CD4-positive, alpha-beta T cell treated with Interleukin-6 at 100 ng/mL for 8 hours (primary cell): ENCODE results near the gene RELA.
"Not testable (repeated sequence)": the region's sequence is repeated elsewhere in the genome, so short reads cannot be mapped to it uniquely, and the experiment has no call there.

ENCODE experiments used
- DNase-seq: peaks from one replicate; pipeline ENCODE4 v3.0.0-alpha.2; 2020; ENCODE audit warnings: mixed read lengths, low spot score

RELA gene

DNA sequence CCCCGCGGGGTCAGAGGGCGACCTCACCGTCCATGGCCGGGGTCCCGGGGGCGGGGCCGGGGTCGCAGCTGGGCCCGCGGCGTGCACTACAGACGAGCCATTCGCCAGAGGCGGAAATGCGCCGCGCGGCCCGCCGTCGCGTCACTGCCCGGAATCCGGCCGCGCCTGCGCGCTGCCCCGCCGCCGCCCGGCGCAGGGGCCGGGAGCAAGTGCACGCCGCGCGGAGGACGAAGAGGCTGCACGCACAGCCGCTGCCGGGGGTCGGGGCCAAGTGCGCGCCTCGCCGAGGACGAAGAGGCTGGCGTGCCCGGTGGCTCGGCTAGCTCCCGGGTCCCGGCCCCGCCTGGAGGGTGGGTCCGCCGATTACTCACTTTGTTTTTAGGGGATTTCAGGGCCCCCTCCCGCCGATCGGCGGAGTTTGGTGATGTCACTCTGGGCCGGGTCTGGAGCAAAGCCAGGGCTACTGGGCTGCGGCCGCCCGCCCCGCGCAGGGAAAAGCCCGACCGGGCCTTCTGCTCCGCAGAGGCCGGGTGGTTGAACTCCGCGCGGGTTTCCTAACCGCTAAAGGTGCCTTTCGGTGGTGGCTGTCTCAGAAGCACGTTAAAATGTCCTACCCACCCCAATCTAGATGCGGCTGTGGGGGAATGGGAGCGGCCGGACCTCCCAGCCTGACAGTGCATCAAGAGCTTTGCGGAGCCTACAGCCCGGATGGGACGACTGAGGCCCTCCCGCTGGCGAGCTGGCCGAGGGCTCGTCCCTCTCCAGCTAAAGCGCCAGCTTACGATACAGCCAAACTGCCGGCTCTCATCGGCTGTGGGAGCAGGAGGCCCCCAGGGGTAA, at the start of gene RELA:
TSS of gene RELA (minus strand) at position 118 of the 840 bp plus-strand sequence. CDS start at position 34, 84 bp downstream.
- peak; percentile 89 for DNase-seq

DNA sequence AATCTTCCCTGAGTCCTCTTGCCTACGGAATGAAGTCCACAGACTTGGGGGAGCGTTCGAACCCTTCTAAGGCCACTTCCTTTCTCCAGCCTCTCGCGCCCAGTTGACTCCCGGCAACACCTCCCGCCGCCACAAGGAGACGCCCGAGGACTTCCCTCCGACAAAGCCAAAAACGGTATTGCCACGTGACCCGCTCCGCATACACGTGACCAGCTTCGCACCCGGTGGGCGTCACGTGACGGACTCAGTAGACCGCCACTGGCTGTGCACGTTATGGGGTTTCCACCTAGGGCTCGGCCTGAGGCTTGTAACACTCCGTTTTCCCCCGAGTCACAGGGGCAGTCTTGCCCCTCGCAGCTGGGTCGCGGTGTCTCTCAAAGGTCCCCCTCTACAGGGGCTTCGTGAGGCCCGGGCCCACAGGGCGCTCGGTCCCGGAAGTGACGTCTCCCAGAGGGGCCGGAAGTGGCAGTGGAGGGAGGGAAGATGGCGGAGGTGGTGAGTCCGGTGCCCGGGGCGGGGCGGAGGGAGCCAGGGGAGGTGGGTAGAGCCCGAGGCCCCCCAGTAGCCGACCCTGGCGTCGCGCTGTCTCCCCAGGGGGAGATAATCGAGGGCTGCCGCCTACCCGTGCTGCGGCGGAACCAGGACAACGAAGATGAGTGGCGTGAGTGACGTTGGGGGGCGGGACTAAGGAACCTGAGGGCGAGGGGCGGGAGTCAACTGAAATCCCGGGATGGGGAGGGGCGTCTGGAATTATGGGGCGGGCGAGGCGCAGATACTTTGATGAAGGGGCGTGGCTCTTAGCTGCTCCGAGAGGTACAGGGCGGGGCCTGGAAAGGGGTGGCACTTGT, 49.3 kb upstream of the RELA start, which contains the start of gene KAT5:
TSS of gene KAT5 (plus strand) at position 468 of the 848 bp plus-strand sequence. CDS start at position 484, 16 bp downstream.
- peak; percentile 97 for DNase-seq

DNA sequence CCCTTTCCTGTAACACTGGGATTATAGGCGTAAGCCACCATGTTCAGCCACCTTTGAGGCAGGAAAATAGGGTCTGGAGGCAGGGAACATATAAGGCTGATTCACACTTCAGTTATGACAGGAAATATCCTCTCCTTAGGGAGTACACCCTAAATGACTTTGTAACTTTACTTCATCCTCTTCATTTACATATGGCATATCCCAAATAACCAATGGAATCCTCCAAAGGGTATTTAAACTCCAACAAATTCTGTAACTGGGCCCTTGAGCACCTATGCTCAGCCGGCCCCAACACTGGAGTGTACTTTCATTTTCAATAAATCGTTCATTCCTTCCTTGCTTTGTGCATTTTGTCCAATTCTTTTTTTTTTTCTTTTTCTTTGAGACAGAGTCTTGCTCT, 47.7 kb upstream of the RELA start:
- no peak for DNase-seq

DNA sequence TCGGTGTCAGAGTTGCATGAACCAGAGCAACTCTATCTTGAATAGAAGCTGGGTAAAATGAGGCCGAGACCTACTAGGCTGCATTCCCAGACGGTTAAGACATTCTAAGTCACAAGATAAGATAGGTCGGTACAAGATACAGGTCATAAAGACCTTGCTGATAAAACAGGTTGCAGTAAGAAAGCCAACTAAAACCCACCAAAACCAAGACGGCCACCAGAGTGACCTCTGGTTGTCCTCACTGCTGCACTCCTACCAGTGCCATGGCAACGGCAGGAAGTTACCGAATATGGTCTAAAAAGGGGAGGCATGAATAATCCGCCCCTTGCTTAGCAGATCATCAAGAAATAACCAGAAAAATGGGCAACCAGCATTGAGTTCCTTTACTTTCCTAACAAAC, 46.9 kb upstream of the RELA start:
- no peak for DNase-seq

DNA sequence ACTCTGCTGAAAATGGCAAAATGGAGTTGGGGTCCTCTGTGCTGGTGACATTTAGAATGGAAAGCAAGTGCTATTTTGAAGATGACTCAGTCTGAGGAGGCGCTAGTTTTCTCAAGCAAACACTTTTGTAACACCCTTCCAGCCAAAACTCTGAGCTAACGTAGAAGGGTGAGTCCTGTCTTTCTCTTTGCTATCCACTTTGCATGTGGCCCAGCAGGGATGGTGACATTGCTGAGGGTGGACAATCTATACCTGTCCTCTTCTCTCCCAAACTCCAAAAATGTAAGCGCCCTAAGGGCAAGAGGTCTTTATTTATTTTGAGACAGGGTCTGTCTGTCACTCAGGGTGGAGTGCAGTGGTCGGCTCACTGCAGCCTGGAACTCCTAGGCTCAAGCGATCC, 45.7 kb upstream of the RELA start:
- DNase-seq: no peak

DNA sequence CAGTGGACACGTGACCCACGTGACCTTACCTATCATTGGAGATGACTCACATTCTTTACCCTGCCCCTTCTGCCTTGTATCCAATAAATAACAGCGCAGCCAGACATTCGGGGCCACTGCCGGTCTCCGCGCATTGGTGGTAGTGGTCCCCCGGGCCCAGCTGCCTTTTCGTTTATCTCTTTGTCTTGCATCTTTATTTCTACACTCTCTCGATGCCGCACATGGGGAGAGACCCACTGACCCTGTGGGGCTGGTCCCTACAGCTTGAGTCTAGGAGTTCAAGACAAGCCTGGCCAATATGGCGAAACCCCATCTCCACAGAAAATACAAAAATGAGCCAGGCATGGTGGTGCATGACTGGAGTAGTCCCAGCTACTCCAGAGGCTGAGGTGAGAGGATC, 44.3 kb upstream of the RELA start:
- not testable (repeated sequence) for DNase-seq

DNA sequence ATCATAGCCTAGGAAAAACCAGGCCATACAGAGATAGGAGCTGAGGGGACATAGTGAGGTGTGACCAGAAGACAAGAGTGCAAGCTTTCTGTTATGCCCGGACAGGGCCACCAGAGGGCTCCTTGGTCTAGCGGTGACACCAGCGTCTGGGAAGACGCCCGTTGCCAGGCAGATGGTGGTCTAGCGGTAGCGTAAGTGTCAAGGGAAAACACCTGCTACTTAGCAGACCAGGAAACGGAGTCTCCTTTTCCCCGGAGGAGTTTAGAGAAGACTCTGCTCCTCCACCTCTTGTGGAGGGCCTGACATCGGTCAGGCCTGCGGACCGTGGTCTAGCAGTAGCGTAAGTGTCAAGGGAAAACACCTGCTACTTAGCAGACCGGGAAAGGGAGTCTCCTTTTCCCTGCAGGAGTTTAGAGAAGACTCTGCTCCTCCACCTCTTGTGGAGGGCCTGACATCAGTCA, 43.6 kb upstream of the RELA start:
- peak; percentile 49 for DNase-seq

DNA sequence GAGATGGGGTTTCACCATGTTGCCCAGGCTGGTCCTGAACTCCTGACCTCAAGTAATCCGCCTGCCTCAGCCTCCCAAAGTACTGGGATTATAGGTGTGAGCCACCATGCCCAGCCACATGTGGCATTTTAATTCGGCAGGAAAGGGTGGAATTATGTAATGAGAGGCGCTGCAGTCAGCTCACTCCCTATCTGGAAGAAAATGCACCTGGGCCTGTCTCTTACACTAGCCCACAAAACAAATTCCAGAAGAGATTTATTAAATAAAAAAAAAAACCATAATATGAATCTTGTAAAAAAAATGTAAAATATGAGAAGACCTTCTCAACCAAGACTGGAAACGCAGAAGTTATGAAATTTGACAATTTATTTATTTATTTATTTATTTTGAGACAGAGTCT, 41.1 kb upstream of the RELA start:
- DNase-seq: no peak

DNA sequence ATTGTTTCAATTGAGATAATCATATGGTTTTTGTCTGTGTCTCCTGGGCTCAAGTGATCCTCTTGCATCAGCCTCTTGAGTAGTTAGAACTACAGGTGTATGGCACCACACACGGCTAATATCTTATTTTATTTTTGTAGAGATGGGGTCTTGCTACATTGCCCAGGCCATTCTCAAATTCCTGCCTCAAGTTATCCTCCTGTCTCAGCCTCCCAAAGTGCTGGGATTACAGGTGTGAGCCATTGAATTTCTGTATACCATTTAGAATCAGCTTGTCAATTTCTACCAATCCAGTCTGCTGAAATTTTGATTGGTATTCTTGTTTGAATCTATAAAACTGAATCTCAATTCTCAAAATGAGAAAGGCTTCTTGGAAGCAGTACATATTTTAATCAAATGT, 39.0 kb upstream of the RELA start:
- no peak for DNase-seq

DNA sequence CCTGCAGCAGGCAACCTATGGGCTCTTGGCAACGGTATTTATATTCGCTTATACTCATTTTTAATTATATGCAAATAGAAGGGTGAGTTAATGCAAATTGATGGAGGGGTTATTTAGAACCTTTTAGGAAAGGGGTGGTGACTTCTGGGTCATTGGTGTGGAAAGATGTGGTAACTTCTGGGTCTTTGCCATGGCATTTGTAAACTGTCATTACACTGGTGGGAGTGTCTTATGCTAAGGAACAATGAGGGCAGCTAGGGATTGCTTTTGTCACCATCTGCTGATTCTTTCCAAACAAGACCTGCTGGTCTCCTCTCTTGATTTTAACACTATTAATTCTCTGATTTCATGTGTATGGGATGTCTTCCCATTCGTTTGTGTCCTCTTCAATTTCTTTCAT, 37.7 kb upstream of the RELA start:
- no peak for DNase-seq

DNA sequence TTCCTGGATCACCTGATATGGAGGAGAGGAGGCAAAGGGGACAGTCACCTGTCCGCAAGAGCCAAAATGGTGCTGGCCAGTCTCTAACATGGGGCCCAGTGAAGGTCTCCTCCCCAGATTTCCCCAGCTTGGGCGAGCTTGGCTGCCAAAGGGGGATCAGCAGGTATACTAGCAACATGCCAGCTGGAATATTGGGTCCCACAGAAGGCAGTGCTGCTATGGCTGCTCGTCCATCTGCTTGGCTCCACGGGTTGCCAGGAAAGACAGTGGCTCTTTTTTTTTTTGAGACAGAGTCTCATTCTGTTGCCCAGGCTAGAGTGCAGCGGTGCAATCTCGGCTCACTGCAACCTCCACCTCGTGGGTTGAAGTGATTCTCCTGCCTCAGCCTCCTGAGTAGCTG, 36.6 kb upstream of the RELA start:
- DNase-seq: no peak

DNA sequence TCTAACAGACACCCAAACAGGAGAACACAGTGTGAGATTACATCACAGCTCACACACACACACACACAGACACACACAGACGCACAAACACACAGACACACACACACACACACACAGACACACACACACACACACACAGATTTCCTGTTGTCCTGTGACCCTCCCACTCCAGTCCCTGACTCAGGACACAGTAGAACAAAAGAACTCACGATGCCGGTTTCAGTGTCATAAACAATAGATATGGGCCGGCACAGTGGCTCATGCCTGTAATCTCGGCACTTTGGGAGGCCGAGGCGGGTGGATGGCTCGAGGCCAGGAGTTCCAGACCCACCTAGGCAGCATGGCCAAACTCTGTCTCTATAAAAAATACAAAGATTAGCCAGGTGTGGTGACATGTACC, 35.5 kb upstream of the RELA start:
- no peak for DNase-seq

DNA sequence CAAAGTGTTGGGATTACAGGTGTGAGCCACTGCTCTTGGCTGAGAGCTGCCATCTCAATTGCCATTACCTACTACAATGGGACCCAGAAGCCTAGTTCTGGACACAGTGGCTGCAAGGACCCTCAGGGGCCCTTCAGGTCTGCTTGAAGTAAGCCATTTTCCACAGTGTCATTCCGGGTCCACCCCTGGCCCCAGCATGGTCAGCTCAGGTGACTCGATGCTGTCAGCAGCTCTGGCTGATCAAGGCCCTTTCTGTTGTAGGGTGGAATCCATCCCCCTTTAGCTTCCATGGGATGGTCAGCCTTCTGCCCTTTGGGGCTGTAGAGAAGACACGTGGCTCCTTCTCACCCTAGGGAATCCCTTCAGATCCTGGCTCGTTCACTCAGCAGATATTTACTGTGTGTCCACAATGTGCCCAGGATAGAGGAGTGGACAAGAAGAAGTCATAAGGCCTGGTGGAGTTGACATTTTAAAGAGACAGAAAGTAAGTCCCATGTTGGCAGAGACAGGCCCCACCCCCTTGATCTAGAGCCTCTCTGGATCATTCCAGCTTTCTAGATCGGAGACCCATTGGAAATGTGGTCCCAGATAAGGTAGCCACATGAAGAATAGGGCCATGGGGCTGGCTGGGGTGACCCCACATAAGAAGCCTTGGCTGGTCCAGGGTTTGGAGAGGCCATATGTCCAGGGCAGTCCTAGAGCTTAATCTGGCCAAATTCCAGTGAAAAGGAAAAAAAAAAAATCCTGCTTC, 34.3 kb upstream of the RELA start:
- no peak for DNase-seq

DNA sequence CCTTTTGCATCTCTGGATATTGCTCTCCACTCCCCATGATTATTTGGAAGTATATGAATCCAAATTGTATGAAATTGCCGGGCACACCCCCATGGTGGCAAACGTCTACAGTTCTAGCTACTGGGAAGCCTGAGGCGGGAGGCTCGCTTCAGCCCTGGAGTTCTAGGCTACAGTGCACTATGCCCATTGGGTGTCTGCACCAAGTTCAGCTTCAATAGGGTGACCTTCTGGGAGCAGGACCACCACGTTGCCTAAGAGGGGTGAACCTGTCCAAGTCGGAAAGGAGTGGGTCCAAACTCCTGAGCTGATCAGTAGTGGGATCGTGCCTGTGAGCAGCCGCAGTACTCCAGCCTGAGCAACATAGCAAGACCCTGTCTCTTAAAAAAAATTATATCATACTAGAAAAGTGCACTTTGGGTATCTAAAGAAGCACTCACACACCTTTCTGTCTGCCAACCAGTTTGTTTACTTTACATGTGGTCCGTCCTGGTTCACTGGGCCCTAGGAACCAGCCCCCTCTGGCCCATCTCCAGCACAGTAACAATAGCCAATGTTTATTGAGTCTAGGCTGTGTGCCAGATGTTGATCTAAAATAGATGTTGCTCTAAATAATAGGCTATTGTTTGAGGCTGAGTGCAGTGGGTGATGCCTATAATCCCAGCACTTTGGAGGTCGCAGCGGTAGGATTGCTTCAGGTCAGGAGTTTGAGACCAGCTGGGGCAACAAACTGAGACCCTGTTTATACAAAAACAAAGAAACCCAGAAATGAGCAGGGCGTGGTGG, 32.9 kb upstream of the RELA start:
- no peak for DNase-seq

DNA sequence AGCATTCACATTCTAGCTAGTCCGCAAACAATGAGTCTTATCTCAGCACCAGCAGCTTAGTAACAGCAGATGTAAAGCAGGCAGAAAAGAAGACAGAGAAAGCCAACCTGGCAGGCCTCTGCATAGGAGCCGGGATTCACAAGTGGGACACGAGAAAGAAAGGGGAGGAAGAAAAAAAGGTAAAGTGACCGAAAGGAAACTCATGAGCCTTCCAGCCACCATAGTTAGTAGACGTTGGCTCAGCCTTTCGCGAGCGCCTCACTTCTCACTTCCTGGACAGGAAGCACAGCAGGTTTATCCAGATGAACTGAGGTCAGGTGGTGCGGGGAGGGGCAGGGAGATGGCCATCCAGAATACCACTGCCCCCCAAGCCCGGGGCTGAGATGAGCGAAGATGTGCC, 29.7 kb upstream of the RELA start:
- DNase-seq: no peak

DNA sequence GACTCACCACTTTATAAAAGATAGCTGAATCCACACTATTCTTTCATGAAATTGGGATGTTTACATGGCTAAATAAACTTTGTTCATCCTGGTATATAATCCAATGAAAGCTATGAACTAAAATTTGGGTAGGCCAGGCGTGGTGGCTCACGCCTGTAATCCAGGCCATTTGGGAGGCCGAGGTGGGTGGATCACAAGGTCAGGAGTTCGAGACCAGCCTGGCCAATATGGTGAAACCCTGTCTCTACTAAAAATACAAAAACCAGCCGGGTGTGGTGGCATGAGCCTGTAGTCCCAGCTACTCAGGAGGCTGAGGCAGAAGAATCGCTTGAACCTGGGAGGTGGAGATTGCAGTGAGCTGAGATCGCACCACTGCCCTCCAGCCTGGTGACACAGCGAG, 29.1 kb upstream of the RELA start:
- not testable (repeated sequence) for DNase-seq

DNA sequence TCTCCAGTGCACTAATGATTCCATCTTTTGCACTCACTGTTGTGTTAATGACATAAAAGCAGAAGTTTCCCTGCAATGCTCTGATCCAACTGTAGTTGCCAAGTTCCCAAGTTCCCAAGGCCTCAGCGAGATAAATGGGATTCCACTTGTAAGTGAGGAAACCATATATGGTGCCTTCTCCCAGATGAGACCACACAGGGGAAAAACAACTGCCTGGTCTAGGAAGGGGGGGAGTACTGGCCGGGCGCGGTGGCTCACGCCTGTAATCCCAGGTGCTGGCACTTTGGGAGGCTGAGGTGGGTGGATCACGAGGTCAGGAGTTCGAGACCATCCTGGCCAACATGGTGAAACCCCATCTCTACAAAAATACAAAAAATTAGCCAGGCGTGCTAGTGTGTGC, 23.3 kb upstream of the RELA start:
- no peak for DNase-seq

DNA sequence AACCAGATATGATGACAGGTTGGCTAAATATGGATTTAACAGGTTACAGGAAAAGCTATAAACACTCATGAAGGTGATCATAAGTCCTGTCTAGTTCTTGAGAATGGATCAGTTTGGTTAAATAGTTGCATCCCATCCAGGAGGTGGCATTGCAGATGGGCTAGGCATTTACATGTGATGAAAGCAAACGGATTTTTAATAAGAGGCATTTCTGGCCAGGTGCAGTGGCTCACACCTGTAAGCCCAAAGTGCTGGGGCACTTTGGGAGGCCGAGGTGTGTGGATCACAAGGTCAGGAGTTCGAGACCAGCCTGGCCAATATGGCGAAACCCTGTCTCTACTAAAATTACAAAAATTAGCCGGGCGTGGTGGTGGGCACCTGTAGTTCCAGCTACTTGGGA, 20.8 kb upstream of the RELA start:
- not testable (repeated sequence) for DNase-seq

DNA sequence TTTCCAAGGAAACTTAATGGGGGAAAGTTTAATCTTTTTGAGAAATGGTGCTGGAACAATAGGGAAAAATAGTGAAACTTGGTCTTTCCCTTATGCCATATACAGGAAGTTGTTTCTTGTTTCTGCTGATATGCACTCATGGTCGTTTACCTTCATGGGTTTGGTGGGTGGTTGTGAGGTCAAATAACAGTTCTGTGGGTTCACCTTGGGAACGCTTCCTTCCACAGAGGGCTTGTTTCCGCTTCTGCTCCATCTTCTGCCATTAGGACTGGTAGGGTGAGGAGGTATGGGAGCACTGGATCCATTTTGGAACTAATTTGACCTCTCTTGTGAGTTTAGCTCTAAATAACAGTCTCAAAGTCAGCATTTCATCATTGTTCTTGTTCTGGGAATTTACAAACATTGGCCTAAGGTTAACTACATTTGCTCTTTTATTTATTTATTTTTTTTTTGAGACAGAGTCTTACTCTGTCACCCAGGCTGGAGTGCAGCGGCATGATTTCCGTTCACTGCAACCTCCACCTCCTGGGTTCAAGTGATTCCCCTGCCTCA, 17.6 kb upstream of the RELA start:
- DNase-seq: no peak

DNA sequence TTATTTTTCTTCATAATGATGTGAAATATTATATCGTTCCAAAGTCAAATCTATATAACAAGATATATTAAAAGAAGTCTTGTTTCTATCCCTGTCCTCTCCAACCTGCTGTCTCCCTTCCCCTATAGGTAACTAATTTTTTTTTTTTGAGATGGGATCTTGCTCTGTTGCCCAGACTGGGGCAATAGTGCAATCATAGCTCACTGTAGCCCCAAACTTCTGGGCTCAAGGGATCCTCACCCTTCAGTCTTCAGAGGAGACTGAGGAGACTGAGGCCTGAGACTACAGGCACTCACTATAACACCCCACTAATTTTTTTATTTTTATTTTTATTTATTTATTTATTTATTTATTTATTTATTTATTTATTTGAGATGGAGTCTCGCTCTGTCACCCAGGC, 10.3 kb upstream of the RELA start:
- DNase-seq: no peak

DNA sequence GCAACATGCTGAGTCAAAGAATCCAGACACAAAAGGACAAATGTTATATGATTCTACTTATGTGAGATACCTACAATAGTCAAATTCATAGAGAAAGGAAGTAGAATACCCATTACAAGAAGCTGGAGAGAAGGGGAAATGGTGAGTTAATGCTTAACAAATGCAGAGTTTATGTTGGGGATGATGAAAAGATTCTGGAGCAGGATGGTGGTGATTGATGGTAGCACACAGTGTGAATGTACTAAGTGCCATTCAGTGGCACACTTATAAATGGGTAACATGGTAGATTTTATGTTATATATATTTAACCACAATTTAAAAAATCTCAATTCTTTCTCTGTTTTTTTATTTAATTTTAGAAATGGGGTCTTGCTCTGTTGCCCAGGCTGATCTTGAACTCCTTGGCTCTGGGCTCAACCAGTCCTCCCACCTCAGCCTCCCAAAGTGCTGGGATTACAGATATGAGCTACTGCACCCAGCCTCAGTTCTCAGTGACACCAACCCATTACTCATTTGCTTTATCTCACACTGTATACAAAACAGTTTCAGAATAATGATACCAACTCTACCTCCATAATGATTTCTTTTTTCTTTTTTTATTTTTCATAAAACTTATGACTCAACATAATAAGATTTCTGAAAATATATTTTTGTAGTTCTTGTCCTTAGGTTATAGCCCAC, 9.6 kb upstream of the RELA start:
- no peak for DNase-seq
